GM19463 (cell line): Measurements from ENCODE around the gene GALNT3.

Source experiments
- ATAC-seq: cut with Tn5 transposase; IDR thresholded peaks from one replicate; pipeline ENCODE4 v1.9.1; 2021; ENCODE audit warnings: mild to moderate bottlenecking, moderate library complexity; ENCODE audit not compliant: unreplicated experiment

GALNT3 gene

DNA sequence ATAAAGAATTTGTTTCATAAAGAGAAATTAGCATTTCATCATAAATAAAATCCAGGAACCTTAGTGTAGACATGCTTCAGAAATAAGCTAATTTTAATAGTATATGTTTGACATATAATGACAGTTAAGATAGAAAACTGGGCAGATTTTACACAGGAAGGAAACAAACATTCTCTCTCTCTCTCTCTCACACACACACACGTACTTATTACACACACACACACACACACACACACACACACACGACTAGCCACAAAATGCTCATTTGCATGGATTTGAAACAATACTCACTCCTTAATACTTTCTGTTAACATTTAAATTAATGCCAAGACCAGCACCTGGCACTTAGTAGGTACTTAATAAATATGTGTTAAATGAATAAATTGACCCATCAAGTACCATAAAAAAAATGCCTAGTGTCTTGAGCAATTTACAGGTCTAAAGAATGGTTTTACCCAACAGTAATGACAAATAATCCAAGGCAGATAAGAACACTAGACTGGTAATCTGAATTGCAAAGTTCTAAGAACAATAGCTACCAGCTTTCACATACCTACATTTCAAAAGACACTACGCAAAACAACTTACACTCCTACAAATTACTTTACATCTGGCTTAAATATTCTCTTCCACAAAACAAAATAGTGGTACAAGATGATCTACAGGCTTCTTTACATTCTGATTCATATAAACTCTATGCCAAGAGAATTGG, 2.9 kb upstream of the GALNT3 start:
- no peak for ATAC-seq

DNA sequence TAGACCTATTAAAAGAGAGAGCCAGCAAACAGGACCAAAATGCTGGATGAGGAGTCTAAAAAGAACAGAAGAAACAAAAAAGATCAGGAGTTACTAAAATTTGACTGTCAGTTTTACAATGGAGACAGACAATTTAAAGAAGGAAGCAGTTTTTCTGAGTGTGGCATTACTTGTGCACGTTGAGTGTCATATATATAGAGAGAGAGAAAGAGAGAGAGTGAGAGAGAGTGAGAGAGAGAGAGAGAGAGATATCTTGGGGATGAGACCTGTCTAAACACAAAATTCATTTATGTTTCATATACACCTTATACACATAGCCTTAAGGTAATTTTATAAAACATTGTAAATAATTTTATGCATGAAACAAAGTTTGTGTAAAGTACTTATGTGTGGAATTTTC, 2.1 kb upstream of the GALNT3 start:
- no peak for ATAC-seq

DNA sequence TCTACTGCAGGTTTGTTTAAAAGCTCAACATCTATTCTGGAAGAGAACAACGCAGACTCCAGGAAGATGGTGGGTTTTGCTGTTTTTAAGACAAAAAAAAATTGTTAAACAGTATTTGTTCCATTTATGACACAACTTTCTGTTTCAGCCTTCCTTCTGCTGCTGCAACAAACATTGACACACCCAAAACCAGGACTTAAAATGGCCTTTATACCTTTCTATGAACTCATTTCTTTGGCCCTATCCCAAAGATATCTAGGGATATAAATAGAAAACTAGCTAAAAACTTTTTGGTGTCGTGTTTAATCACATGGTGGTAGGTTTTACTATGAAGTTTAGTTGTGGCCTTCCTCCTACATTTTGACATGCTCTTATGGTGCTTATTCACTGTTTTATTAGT, 964 bp upstream of the GALNT3 start:
- no peak for ATAC-seq

DNA sequence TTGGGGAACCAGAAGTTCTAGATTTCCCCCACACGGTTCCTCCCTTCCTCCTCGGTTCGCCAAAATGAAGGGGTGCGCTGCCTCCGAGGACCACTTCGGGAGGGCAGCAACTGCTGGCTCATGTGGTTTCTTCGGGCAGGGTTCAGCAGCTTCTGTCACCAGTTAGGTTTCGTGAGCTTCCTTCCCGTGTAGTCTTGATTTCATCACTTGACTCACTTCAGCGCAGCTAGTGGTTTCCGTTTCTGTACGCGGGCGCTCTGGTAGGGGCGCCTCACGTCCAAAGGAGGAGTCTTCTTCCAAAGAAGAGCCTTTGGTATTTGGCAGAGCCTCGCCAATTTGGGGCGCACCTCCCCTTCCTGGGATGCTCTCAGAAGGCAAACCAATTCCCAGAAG, 485 bp upstream of the GALNT3 start:
- ATAC-seq = peak; percentile 98

DNA sequence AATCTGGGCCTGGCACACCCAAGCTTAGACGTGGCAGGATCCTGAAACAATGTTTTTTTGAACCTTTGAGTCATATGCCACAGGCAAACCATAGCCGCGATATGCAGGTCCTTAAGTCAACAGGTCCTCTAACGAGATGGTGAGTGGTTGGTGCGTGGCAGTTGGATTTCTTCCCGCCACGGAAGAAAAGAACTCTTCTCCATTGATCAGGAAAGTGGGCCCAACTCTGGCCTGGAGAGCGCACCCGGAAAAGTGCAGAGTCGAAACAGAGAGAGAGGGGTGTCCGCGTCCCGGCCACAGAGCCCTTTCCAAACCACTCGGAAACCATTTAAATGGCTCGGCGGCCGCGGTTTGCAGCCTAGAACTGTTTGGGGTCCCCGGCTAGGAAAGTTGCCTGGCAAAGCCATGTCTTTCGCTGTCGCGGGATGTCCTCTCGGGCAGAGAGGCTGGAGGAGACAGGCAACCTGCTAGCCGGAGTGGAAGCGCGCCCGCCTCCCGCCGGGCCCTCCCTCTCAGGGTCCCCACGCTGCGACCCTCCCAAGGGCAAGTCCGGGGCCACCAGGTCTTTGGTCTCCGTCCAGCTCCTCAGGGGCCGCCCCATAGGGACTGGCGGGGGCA, 777 bp downstream of the GALNT3 start:
- ATAC-seq = no peak

DNA sequence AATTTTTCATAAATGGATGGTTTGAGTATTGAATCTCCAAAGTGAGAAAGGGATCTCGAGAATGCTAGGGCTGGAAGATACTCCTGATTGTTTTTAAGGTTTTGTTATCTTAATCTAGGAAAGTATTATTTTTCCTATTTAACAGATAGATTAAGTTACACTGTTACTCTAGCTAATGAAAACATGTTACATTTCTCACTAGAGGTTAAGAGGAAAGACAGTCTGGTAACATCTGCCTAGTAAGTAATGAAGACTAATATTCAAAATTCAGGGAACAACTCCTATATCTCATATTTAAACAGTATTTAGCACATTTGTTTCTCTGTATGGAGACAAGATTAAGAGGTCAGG, 2.0 kb downstream of the GALNT3 start:
- ATAC-seq = no peak

DNA sequence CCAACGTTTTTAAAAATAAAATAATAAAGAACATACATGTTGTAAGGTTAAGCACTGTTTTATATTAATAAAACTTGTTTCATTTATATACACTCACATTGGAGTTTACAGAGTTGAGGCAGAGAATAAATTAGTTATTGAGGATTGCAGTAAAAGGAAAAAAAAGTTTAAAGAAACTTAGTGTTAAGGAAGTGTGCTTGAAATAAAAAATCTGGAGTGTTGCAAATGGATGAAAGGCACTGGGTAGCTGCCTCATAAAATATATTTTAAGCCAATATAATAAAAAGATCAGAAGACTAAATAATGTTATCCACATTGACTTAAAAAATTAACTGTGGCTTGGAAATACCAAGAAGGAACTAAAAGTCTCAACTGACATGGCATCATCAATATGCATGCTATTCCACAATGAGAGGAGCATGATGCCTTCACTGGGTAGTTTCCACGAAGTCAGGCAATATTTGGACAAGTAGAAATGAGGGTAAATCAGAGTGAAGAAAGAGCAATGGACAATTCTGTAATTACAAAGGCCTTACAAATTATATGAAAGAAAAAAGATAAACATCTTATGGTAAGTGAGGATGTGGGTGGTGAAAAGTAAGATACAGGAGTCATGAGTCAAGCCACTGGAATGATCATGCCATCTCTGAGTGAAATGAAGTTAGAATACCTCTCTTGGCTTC, 2.5 kb downstream of the GALNT3 start:
- no peak for ATAC-seq

DNA sequence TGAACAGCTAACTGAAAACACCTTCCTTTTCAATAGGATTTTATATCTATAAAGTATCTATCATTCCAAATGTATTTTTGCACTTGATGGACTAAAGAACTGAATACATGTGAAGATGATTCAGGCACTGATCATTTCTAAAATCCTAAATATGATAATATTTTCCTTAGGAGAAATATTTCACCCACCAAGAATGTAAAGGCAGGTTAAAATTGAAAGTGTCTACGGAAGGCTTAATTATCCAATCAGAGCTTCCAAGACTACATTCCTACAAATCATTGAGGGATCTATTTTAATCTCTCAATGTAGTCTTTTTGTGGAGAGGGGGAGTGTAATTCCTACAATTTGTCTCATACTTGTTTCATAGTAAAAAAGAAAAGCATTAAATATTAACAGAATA, 3.6 kb downstream of the GALNT3 start:
- ATAC-seq = no peak

DNA sequence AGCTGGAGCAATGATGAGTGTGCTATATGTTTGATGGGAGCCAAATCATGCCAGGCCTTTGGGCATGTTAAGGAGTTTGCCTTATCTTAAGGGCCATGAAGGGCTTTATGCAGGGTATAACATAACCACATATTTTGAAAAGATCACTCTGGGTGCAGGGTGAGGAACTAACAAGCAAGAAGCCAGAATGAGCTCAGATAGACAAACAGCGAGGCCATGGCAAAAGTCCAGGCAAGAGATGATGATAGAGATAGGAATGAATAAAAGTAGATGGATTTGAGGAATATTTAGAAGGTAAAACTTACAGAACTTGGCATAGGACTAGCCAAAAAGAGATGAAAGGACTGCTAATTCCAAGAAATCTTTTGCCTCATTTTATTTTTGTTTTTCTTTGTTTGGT, 6.7 kb downstream of the GALNT3 start:
- no peak for ATAC-seq

DNA sequence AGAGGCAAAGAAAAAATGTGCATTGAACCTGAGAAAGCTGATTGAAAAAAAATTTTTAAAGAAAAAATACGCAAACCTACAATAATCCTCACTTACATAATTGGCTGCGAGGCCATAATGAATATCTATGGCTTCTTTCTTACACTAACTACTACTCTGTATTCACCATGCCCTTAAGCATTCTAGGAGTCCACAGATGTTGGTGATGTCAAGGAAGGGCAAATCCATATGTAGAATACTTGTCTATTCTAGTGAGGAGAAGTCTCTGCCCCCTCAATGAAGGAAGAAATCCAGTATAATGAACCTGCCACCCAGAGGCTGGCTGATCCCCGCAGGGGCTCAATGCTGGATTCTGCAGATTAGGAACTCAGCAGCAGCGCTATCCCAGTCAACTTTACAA, 14.3 kb downstream of the GALNT3 start:
- no peak for ATAC-seq

DNA sequence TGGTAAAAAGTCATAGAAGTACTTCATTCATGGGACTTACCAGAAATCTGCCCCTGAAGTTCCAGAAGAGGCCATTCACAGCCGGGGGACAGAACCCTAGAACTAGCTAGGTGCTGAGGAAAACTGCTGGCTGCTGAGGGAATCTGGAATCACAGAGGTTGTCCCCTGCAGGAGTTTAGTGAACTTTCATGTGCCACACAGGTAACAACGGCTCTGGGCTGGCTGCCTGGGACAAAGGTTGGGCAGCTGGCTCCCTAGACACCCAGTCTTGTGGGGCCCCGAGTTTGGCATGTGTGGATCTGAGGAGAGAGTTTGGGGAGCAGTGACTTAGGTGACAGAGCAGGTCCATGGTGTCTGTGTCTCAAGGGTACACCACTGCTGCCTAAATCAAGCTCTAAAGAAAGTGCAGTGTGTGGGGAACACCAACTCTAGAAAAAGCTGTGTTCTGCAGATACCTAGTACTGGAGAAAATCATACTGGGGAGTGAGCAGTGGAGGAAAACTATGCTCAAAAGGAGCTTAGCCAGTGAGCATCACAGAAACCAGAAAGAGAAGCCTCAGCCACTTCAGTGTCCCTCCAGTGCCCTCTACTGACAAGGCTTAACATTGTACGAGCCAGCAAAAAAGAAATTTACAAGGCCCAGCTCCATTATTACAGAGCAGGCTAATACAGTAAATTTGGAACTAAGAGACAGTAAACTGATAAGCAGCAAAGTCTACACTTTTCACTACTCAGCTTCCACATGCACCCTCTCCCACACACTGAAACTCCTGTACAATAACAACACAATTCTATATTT, 15.2 kb downstream of the GALNT3 start:
- no peak for ATAC-seq

DNA sequence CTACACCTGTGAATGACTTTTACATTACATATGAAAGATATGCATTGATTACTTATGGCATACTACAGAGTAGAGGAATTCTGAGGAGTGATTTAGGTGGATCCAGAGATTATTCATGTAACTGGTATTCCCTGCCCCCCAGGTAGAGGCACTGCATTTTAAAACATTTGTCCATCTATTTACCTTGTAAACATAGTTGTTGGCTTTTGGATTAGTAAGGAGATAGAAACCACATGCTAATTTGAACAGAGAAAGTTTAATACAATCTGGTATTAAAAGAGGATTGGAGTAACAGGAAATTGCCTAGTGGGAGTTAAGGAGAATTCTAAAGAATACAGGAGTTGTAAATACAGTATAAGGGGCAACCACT, 15.9 kb downstream of the GALNT3 start:
- no peak for ATAC-seq

DNA sequence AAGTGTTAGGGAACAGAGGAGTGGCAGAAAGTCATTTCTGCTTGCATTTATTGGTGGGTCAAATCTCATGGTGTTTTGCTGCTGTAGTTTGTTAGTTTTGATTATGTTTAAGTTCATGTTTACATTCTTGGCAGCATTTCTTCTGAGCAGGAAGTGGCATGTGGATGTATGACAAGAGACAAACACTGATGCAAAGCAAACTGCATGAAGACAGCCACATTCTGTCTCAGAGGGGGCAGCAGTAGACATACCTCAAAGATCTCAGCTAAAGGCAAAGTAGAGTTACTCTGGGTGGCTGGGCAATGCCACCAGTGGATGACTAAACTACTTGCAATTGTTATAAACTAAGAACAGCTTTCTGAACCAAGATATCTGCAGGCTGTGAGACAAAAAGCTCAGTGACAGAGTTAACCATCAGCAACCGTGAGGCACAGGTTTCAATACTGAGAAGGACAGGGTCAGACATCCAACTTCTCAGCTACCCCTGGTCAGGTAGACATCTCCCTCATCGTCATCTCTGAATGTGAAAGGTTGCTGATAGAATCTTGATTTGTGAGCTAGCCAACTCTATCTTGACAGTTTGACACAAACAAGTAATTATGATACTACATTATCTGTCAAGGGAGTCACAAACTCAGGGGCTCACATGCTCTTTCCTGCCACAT, 16.4 kb downstream of the GALNT3 start:
- no peak for ATAC-seq

DNA sequence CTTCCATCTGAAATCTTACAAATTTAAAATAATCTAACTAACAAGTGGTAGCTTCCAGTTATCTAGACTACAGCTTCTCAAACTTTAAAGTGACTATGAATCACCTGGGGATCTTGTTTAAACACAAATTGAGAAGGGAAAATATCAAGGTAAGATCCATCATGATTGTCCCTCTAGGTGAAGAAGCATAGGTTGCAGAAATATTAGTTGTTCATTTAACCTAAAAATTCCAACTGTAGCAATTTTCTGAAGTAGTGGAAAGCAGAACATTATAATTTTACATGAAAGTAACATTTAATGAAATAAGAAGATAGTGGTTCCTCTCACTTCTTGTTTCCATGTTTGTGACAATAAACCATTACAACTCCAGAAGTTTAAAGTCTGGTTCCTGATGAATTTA, 17.3 kb downstream of the GALNT3 start:
- ATAC-seq = no peak

DNA sequence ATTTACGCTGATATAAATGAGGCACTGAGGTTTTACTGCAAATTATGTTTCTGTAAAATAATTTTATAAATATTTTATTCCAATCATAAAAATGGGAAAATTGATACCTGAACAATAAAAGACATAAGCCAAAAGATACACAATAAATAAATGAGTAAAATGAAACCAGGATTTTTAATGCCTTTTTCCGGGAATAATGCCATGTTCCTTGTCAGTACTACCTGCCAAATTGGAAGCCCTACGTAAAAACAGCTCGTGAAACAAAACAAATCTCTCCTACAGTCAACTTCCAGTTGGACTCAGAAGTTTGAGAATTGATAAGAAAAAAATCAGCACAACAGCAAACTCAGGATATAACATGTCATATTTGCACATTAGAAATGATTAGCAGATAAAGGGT, 18.0 kb downstream of the GALNT3 start:
- ATAC-seq = no peak

DNA sequence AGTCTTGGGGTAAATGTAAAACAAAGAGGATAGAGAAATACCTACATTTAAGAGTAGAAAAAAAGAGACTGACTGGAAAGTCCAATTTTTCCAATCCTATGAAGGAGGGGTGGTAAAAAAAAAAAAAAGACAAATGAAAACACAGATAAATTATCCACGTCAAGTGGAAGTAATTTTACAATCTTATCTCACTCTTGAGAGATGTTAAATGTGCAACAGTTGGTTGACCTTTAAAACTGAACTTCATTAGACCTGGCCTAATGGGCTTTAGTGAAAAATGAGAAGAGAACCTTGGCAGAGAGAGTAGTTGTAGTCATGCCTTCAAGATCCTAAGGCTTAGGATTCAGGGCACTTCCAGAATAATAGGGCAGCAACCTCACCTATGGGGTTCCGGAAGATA, 20.4 kb downstream of the GALNT3 start:
- no peak for ATAC-seq

DNA sequence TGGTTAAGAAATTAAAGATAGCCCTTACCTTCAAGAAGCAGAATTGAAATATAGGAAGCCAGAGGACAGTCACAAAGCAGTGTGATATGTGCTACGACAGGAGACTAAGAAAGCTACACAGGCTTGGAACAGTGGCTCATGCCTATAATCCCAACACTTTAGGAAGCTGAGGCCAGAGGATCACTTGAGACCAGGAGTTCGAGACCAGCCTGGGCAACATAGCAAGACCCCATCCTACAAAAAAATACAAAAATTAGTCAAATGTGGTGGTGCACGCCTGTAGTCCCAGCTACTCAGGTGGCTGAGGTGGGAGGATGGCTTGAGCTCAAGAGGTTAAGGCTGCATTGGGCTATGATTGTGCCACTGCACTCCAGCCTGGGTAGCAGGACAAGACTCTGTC, 21.9 kb downstream of the GALNT3 start:
- ATAC-seq = no peak

DNA sequence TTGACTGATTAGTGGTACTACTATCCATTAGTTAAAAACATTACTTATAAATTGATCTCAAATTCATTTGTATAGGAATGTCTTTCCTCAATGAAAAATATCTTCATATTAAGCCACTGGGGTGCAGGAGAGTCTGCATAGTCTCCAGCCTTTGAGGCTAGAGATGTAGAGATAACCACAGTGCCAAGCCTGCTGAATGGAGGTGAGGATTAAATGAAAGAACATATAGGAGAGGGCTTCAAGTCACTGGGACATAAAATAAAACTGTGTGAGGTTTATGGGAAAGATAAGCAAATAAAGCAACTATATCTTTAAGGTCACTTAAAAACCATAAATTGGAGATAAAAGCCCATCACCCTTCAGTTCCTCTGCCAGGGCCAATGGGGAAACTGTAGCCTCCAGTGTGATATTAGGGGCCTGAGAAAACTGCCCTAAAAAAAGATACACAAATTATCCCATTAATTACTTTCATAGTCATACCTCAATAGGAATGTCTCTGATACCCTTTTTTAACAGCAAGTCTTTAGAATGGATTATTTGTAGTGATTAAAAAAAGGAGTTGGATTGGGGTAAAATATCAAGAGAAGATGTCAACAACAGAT, 27.6 kb downstream of the GALNT3 start:
- no peak for ATAC-seq

DNA sequence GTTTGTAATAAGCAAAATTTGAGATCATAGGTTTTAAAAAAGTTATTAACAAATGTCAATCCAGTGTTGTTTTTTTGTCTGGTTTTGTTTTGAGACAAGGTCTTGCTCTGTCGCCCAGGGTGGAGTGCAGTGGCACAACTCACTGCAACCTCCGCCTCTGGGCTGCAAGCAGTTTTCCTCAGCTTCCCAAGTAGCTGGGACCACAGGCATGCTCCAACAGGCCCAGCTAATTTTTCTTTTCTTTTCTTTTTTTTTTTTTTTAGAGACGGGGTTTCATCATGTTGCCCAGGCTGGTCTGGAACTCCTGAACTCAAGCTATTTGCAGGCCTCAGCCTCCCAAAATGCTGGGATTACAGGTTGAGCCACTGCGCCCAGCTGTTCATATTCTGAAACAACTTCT, 31.3 kb downstream of the GALNT3 start:
- ATAC-seq = no peak

DNA sequence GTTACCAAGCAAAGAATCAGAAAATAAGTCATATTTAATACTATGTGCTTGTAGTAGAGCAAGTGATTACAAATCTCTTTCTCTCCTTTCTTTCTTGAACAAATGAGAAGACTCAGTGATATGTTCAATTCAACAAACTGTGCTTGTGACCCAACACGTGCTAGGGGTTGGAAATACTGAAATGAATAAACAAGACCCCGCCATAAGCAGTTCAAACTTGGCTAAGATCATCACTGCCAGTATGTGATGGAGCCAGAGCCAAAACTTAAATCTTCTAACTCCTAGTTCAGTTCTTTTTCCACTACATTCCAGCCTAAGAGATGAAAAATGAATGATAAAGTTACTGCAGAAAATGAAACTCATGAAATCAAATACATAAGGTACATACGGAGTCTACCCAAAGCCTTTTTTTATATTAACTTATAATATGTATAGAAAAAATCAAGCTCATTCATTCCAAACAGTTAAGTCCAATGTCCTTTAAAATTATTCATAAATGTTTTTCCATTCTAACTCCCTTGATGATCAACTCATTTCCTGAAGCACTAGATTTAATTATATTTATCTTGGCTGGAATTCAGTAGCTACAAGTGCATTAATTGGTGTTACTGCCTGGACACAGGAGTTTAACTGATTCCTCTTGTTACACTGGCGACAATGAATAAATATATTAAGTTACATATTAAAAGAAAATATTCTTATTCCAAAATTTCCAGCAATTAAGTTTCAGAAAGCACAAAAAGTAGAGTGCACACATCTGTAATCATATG, 36.0 kb downstream of the GALNT3 start:
- no peak for ATAC-seq
